RWPE2 (cell line): ENCODE measurements around the gene ZNF467.

Source experiments
- ATAC-seq: fragments of 200-7000 bp; cut with Tn5 transposase; 3 replicates; pipeline ENCODE4 v1.9.1; 2021; ENCODE audit warnings: low read depth
- DNase-seq: peaks from one replicate; pipeline ENCODE4 v3.0.0-alpha.2; 2020; ENCODE audit warnings: low spot score
- H3K27ac ChIP-seq: fragments of 450-650 bp; 2 replicates; pipeline ENCODE4 v1.5.1; 2017; ENCODE audit warnings: mild to moderate bottlenecking; ENCODE audit not compliant: poor library complexity, severe bottlenecking
- H3K27me3 ChIP-seq: fragments of 250-450 bp; sonication (Bioruptor Pico); 2 replicates; pipeline ENCODE4 v1.5.1; 2021; ENCODE audit warnings: mild to moderate bottlenecking, moderate library complexity; ENCODE audit not compliant: insufficient read depth, poor library complexity, severe bottlenecking
- H3K36me3 ChIP-seq: fragments of 250-450 bp; sonication (Bioruptor Pico); 2 replicates; pipeline ENCODE4 v1.5.1; 2020; ENCODE audit warnings: low read depth, mild to moderate bottlenecking, moderate library complexity
- H3K4me1 ChIP-seq: fragments of 250-450 bp; sonication (Bioruptor Pico); 2 replicates; pipeline ENCODE4 v1.5.1; 2021; ENCODE audit warnings: mild to moderate bottlenecking, moderate library complexity; ENCODE audit not compliant: insufficient read depth, poor library complexity, severe bottlenecking
- H3K4me3 ChIP-seq: fragments of 250-450 bp; sonication (Bioruptor Pico); 2 replicates; pipeline ENCODE4 v1.5.1; 2021; ENCODE audit warnings: mild to moderate bottlenecking, moderate library complexity; ENCODE audit not compliant: severe bottlenecking
- H3K9me3 ChIP-seq: fragments of 250-450 bp; sonication (Bioruptor Pico); 2 replicates; pipeline ENCODE4 v1.5.1; 2021; ENCODE audit warnings: mild to moderate bottlenecking, moderate library complexity; ENCODE audit not compliant: severe bottlenecking
- TF ChIP-seq, protein P1 (sequence below): fragments of 450-650 bp; IDR thresholded peaks from one replicate; pipeline ENCODE4 v1.5.1; 2017; ENCODE audit warnings: mild to moderate bottlenecking, moderate library complexity; ENCODE audit not compliant: poor library complexity, severe bottlenecking

ZNF467 gene

DNA sequence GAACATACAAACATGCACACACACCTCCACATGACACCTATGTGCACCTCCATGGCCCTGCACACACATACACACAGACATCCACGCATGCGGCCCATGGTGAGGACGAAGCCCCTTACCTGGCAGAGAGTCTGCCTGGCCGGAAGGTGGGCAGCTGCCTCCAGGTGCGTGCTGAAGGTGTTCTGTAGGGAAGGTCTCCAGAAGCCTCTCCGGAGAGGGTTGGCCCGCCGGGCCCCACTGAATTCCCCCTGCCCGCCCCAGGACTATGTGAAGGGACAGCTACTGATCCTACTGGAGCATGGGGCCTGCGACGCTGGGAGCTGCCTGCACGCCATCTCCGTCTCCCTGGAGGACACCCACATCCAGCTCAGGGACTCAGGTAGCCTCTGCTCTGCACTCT is 8.5 kb upstream of the ZNF467 start:
- Histone ChIP-seq H3K27me3 (no peaks in the 10 kb centered on the region), H3K4me1 (no peaks in the 10 kb centered on the region), H3K27ac (no peak overlapping the region), H3K4me3 (no peak overlapping the region), H3K36me3 (no peaks in the 10 kb centered on the region), H3K9me3 (no peaks in the 10 kb centered on the region)
- TF ChIP-seq, protein P1, sequence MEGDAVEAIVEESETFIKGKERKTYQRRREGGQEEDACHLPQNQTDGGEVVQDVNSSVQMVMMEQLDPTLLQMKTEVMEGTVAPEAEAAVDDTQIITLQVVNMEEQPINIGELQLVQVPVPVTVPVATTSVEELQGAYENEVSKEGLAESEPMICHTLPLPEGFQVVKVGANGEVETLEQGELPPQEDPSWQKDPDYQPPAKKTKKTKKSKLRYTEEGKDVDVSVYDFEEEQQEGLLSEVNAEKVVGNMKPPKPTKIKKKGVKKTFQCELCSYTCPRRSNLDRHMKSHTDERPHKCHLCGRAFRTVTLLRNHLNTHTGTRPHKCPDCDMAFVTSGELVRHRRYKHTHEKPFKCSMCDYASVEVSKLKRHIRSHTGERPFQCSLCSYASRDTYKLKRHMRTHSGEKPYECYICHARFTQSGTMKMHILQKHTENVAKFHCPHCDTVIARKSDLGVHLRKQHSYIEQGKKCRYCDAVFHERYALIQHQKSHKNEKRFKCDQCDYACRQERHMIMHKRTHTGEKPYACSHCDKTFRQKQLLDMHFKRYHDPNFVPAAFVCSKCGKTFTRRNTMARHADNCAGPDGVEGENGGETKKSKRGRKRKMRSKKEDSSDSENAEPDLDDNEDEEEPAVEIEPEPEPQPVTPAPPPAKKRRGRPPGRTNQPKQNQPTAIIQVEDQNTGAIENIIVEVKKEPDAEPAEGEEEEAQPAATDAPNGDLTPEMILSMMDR = no peak
- DNase-seq (no peak), ATAC-seq (no peak)

DNA sequence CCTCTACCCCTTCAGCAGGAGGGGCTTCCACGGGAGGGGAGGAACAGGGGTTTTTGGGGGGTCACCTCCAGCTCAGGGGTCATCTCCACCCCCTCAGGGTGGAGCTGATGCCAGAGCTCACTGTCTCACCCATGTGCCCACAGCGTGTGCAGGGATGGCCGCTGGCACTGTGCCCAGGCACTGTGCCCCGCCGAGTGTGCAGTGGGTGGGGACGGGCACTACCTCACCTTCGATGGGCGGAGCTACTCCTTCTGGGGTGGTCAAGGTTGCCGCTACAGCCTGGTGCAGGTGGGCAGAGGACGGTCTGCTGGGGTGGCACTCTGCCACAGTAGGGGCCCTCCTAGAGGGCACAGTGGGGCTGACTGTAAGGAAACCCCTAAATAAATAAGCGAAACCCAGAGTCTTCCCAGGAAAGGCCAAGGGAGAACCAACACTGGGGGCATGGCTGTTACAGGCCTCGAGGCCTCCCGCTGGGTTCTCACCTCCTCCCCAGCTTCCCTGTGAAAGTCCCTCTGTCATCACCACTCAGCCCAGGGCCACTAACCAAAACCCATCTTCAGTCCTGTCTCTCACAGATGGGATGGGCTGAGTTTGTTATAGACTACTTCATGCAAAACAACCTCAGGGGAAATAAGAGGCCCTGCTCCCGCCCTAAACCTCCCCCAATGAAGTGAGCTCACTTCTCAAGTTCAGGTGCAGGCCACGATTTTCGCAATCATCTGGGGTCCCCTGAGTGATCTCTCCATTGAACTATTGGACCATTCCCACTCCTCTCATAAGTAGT is 7.4 kb upstream of the ZNF467 start:
- DNase-seq (no peak), ATAC-seq (no peak)
- TF ChIP-seq, protein P1 = no peak
- H3K36me3 ChIP-seq = no peaks in the 10 kb centered on the region
- H3K9me3 ChIP-seq = no peaks in the 10 kb centered on the region
- no peak overlapping the region for H3K27ac ChIP-seq
- no peak overlapping the region for H3K4me3 ChIP-seq
- no peaks in the 10 kb centered on the region for H3K4me1 ChIP-seq
- no peaks in the 10 kb centered on the region for H3K27me3 ChIP-seq

DNA sequence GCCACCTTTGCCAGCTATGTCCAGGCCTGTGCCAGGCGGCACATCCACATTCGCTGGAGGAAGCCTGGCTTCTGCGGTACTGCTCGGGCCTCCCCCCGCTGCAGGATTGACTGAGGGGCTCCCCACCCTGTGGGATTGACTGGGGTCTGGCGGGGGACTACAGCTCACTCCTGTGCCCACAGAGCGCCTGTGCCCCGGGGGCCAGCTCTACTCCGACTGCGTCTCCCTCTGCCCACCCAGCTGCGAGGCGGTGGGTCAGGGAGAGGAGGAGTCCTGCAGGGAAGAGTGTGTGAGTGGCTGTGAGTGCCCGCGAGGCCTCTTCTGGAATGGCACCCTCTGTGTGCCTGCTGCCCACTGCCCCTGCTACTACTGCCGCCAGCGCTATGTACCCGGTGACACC is 6.7 kb upstream of the ZNF467 start:
- H3K4me1 ChIP-seq = no peaks in the 10 kb centered on the region
- ATAC-seq (no peak), DNase-seq (no peak)
- H3K9me3 ChIP-seq = no peaks in the 10 kb centered on the region
- H3K27me3 ChIP-seq = peaks cover 6% of the 10 kb centered on the region
- H3K36me3 ChIP-seq = no peaks in the 10 kb centered on the region
- TF ChIP-seq, protein P1 = no peak
- H3K4me3 ChIP-seq = no peak overlapping the region
- H3K27ac ChIP-seq = no peak overlapping the region

DNA sequence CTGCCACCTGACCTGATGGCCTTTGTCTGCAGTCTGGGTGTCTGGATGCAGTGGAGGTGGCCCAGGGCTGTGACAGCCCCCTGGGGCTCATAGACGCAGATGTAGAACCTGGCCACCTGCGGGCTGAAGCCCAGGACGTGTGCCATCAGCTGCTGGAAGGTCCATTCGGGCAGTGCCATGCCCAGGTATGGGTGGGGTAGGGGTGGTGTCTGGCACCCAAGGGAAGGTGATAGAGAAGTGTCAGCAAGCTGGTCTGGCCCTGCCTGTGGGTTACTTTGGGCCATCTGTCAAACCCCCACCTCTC is 6.1 kb upstream of the ZNF467 start:
- Histone ChIP-seq H3K36me3 (no peaks in the 10 kb centered on the region), H3K4me3 (no peak overlapping the region), H3K4me1 (no peaks in the 10 kb centered on the region), H3K27ac (no peak overlapping the region), H3K27me3 (peaks cover 12% of the 10 kb centered on the region), H3K9me3 (no peaks in the 10 kb centered on the region)
- ATAC-seq (no peak), DNase-seq (no peak)
- TF ChIP-seq, protein P1 = no peak

DNA sequence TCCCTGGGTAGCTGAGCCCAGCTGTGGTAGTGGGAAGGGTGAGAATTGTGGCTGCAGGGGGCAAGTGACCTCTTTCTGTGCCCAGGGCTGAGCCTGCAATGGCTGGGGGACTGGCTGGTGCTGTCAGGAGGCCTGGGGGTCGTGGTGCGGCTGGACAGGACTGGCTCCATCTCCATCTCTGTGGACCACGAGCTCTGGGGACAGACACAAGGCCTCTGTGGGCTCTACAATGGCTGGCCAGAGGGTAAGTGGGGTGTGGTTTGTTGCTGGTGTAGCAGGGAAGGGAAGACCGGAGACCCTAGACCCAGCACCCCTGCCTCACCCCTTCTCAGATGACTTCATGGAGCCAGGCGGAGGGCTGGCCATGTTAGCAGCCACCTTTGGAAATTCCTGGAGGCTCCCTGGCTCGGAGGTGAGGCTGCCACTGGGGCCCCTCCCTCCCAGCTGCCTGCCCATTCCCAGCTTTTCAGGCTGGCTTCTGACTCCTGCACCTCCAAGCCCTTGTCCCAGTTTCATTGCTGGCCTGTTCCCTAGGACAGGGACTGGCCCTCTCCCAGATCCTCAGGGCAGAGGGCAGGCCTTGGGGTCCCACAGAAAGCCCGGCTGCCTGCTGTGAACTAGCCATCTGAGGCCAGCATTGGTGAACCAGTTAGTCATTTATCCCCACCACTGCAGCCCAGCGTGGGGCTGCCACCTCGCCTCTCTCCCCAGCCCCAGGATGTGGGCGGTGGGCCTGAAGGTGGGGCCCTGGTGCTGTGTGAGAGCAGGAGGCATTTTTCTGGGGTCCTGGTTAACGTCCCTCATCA is 5.5 kb upstream of the ZNF467 start:
- no peak for ATAC-seq

More for the DNA sequence above, 5.5 kb upstream of the ZNF467 start:
- Histone ChIP-seq H3K36me3 (no peaks in the 10 kb centered on the region), H3K9me3 (no peaks in the 10 kb centered on the region), H3K4me3 (no peak overlapping the region), H3K27me3 (peaks cover 17% of the 10 kb centered on the region), H3K4me1 (no peaks in the 10 kb centered on the region), H3K27ac (no peak overlapping the region)
- DNase-seq = no peak
- TF ChIP-seq, protein P1 = no peak
